ENCODE measurements around the gene FKBP2.
A peak's percentile ranks its signal among the peaks of the same experiment; 100 is the strongest.

The FKBP2 gene

GRCh38 chr11:64219755-64220154 lies 21.1 kb upstream of the FKBP2 start:
- DNase-seq, result no peak

GRCh38 chr11:64220271-64220670 lies 20.6 kb upstream of the FKBP2 start:
- DNase-seq, result no peak

- no peak for DNase-seq
Measured at GRCh38 chr11:64220798-64221197, 20.1 kb upstream of the FKBP2 start.

GRCh38 chr11:64222651-64223000 lies 18.3 kb upstream of the FKBP2 start:
- DNase-seq, result no peak

GRCh38 chr11:64223001-64223651 lies 17.8 kb upstream of the FKBP2 start:
- peak; percentile 44 for DNase-seq

GRCh38 chr11:64224151-64224890 lies 16.6 kb upstream of the FKBP2 start:
- DNase-seq, result peak; percentile 47

- no peak for DNase-seq
Measured at GRCh38 chr11:64224891-64225607, 15.8 kb upstream of the FKBP2 start.

GRCh38 chr11:64225608-64226506 lies 15.0 kb upstream of the FKBP2 start, which contains the start of the genes NUDT22 and TRPT1:
NUDT22 (plus strand) TSS chr11:64226274; CDS start chr11:64226653, 379 bp downstream.
TRPT1 (minus strand) TSS chr11:64226186; CDS start chr11:64225860, 326 bp downstream.
- DNase-seq, result peak; percentile 94

GRCh38 chr11:64226507-64227051 lies 14.3 kb upstream of the FKBP2 start:
- DNase-seq, result no peak

- DNase-seq, result no peak
Measured at GRCh38 chr11:64227405-64227956, 13.4 kb upstream of the FKBP2 start.

- DNase-seq, result no peak
Measured at GRCh38 chr11:64229090-64229743, 11.7 kb upstream of the FKBP2 start.

- DNase-seq, result no peak
Measured at GRCh38 chr11:64229744-64230170, 11.1 kb upstream of the FKBP2 start.

GRCh38 chr11:64230171-64230984 lies 10.5 kb upstream of the FKBP2 start, which contains the start of gene DNAJC4:
DNAJC4 (plus strand) TSS chr11:64230548; CDS start chr11:64230855, 307 bp downstream.
- DNase-seq, result peak; percentile 92

GRCh38 chr11:64230985-64231365 lies 9.9 kb upstream of the FKBP2 start:
- no peak for DNase-seq

- DNase-seq, result no peak
Measured at GRCh38 chr11:64231546-64231945, 9.3 kb upstream of the FKBP2 start.

- DNase-seq, result no peak
Measured at GRCh38 chr11:64232182-64232966, 8.5 kb upstream of the FKBP2 start.

- DNase-seq, result no peak
Measured at GRCh38 chr11:64232967-64233315, 8.0 kb upstream of the FKBP2 start.

GRCh38 chr11:64233913-64234586 lies 6.8 kb upstream of the FKBP2 start, which contains the start of gene VEGFB:
VEGFB (plus strand) TSS chr11:64234584; CDS start chr11:64234834, 250 bp downstream.
- peak; percentile 84 for DNase-seq

Measured in right forelimb (tissue), 1 donor.